Measurements from ENCODE around the gene SLC11A2.
A peak's percentile ranks its signal among the peaks of the same experiment; 100 is the strongest.

SLC11A2 gene

DNA sequence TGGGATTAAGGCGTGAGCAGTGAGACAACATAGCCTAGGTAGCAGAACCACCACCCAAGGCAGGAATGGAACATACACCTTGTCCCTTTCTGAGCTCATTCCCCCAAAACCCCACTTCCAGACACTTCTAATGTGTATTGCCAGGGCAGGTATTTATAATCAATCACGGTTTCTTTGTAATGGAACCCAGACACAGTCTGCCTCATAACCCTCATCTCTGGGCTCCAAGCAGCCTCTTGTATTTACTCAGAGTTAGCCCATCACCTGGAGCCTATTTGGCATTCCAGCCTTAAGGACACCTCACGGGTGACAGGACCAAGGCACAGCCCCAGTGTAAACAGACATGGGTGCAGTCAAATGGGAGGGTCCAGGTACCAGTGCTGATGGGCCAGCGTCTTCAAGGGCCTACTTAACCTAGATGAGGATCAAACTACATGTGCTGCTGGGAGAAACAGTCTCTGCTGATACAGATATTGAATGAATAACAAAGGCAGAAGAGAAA, 76.3 kb downstream of the SLC11A2 start:
- TF ChIP-seq MYC (IDR thresholded peaks at IDR 0.05; ENCODE audit: low read depth, low read length) (no peak), POLR2A (IDR thresholded peaks at IDR 0.05; ENCODE audit: extremely low read depth, insufficient read length) (no peak)
- TF ChIP-seq, protein P1, sequence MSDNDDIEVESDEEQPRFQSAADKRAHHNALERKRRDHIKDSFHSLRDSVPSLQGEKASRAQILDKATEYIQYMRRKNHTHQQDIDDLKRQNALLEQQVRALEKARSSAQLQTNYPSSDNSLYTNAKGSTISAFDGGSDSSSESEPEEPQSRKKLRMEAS (IDR thresholded peaks at IDR 0.05; ENCODE audit: low read depth, low read length): no peak
- TF ChIP-seq, protein P2, sequence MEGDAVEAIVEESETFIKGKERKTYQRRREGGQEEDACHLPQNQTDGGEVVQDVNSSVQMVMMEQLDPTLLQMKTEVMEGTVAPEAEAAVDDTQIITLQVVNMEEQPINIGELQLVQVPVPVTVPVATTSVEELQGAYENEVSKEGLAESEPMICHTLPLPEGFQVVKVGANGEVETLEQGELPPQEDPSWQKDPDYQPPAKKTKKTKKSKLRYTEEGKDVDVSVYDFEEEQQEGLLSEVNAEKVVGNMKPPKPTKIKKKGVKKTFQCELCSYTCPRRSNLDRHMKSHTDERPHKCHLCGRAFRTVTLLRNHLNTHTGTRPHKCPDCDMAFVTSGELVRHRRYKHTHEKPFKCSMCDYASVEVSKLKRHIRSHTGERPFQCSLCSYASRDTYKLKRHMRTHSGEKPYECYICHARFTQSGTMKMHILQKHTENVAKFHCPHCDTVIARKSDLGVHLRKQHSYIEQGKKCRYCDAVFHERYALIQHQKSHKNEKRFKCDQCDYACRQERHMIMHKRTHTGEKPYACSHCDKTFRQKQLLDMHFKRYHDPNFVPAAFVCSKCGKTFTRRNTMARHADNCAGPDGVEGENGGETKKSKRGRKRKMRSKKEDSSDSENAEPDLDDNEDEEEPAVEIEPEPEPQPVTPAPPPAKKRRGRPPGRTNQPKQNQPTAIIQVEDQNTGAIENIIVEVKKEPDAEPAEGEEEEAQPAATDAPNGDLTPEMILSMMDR (IDR thresholded peaks at IDR 0.05; ENCODE audit: low read depth, low read length): no peak
- DNase-seq (ENCODE audit: low read depth): no peak
- no peak overlapping the region for H3K4me3 ChIP-seq (ENCODE audit: low read depth, low read length)

DNA sequence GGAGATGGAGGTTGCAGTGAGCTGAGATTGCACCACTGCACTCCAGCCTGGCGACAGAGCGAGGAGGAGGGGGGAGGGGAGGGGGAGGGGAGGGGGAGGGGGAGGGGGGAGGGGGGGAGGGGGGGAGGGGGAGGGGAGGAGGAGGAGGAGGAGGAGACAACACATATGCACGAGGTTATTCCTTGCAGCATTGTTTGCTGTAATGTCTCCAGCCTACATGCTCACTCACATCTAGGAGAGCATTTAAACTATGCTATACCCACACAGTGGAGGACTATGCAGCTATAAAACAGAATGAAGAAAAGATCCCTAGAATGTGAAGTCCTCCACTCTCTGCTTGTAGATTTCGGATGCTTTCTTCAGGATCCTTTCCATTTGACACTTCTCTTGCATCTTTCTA, 77.4 kb downstream of the SLC11A2 start:
- no peak for DNase-seq (ENCODE audit: low read depth)
- H3K4me3 ChIP-seq (ENCODE audit: low read depth, low read length): no peak overlapping the region
- TF ChIP-seq MYC (IDR thresholded peaks at IDR 0.05; ENCODE audit: low read depth, low read length): no peak

DNA sequence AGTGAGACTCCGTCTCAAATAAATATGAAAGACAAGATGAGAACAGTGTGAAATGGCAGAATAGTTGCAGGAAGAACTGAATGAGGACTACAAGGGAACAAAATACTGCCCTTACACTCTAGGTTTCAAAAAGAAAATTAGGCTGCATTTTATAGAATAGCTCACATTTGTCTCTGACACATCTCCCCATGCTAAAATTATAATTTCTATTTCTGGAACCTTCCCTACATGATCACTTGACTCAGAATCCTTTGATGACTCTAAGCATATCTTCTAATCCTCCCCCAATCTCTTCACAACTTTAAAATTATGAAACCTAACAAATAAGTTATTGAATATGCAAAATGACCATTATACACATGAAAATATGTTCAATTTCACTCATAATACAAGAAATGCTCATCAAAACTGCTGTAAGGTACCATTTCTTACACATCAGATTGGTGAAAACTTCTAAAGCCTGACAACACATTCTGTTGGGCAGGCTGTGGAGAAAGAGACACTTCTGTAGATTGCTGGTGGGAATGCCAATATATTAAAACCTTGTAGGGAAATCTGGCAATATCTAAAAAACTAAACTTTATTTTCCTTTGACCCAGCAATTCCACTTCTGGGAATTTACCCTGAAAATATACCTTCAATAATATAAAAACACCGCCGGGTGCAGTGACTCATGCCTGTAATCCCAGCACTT, 78.1 kb downstream of the SLC11A2 start:
- no peak for DNase-seq (ENCODE audit: low read depth)
- TF ChIP-seq, protein P2 (IDR thresholded peaks at IDR 0.05; ENCODE audit: low read depth, low read length): no peak
- TF ChIP-seq, protein P1 (IDR thresholded peaks at IDR 0.05; ENCODE audit: low read depth, low read length): no peak
- no peak for TF ChIP-seq POLR2A (IDR thresholded peaks at IDR 0.05; ENCODE audit: extremely low read depth, insufficient read length)
- no peak for TF ChIP-seq MYC (IDR thresholded peaks at IDR 0.05; ENCODE audit: low read depth, low read length)
- no peak overlapping the region for H3K4me3 ChIP-seq (ENCODE audit: low read depth, low read length)

DNA sequence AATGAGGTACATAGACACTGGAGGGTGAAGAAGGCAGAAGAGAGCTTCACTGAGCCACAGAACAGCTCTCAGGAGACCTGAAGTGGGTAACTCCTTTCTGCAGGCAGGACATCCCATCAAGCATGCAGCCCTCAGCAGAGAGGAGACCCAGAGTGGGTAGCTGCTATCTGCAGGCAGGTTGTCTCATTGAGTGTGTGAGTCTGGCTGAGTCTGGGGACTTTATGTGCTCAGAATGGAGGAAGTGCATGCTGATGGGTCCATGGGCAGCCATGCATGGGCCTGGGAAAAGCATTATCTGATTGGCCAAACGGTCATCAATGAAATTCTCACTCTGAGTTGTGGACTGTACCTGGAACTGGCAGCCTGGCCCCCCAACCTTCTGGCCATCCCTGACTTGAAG, 88.5 kb downstream of the SLC11A2 start:
- H3K4me3 ChIP-seq (ENCODE audit: low read depth, low read length): no peak overlapping the region
- TF ChIP-seq MYC (IDR thresholded peaks at IDR 0.05; ENCODE audit: low read depth, low read length) (no peak), POLR2A (IDR thresholded peaks at IDR 0.05; ENCODE audit: extremely low read depth, insufficient read length) (no peak)
- TF ChIP-seq, protein P1 (IDR thresholded peaks at IDR 0.05; ENCODE audit: low read depth, low read length): no peak
- TF ChIP-seq, protein P2 (IDR thresholded peaks at IDR 0.05; ENCODE audit: low read depth, low read length): no peak
- peak; percentile 35 for DNase-seq (ENCODE audit: low read depth)

DNA sequence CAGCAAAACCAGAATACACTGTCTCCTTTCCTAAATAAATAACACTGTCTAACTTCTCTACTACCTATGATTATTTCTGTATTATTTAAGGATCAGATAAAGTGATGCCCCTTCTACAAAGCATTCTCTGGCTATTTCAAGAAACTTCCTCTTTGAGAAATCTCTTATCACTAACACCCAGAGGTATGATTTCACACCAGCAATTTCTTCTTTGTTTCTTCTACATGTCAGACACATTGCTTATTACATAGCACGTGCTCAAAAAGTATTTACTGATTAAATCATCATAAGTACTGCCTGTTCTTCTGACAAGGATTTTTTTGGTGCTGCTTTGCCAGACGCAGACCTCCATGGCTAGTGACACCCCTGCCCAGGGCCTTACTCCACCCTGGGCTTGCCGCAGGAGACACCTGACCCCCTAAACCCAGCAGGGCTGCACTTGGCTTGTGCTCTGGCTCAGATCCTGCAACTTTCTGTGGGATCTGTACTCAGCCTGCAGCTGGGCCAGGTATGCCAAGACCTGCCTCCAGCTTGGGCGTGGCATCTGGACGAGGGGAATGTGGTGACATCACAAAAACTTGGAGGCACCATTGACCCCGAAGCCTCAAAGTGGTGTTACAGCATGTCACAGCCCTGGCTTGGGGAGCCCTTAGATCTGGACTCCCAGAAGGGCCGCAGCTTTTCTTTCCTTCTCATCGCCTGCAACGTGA, 89.2 kb downstream of the SLC11A2 start:
- no peak for TF ChIP-seq MYC (IDR thresholded peaks at IDR 0.05; ENCODE audit: low read depth, low read length)
- TF ChIP-seq, protein P2 (IDR thresholded peaks at IDR 0.05; ENCODE audit: low read depth, low read length): no peak
- TF ChIP-seq, protein P1 (IDR thresholded peaks at IDR 0.05; ENCODE audit: low read depth, low read length): peak; percentile 35; the same call in 1 of the 2 replicates
- no peak for DNase-seq (ENCODE audit: low read depth)
- no peak overlapping the region for H3K4me3 ChIP-seq (ENCODE audit: low read depth, low read length)
